Nephron progenitor cell (in vitro differentiated cells): ENCODE results near the gene UEVLD.
"Not testable (repeated sequence)": the region's sequence is repeated elsewhere in the genome, so short reads cannot be mapped to it uniquely, and the experiment has no call there.

ENCODE experiments used
- DNase-seq: peaks from one replicate; pipeline ENCODE4 v3.0.0; 2021
- H3K27ac Mint-ChIP-seq: 2 replicates; pipeline ENCODE4 v1.8.0; 2021; ENCODE audit warnings: mild to moderate bottlenecking, moderate library complexity, mixed read lengths
- H3K27me3 Mint-ChIP-seq: 2 replicates; pipeline ENCODE4 v1.8.0; 2021; ENCODE audit warnings: mild to moderate bottlenecking, low read depth, mixed read lengths; ENCODE audit not compliant: poor library complexity
- H3K36me3 Mint-ChIP-seq: 2 replicates; pipeline ENCODE4 v1.8.0; 2021; ENCODE audit warnings: low read depth, mixed read lengths
- H3K4me1 Mint-ChIP-seq: 2 replicates; pipeline ENCODE4 v1.8.0; 2021; ENCODE audit warnings: mixed read lengths
- H3K4me3 Mint-ChIP-seq: 2 replicates; pipeline ENCODE4 v1.8.0; 2021; ENCODE audit warnings: mild to moderate bottlenecking, moderate library complexity, mixed read lengths
- H3K9me3 Mint-ChIP-seq: 2 replicates; pipeline ENCODE4 v1.8.0; 2021; ENCODE audit warnings: mild to moderate bottlenecking, moderate library complexity, mixed read lengths
- CTCF ChIP-seq: fragments of 200-600 bp; sonication (generic); IDR thresholded peaks from 2 replicates; pipeline ENCODE4 v1.5.0; 2021; ENCODE audit warnings: antibody characterized with exemption

The UEVLD gene

GRCh38 chr11:18594999-18595749 lies 6.6 kb upstream of the UEVLD start:
- peaks cover 5% of the 10 kb centered on the region for H3K4me1 Mint-ChIP-seq
- no peak for DNase-seq
- no peak for TF ChIP-seq CTCF
- no peaks in the 10 kb centered on the region for H3K9me3 Mint-ChIP-seq
- peaks cover 40% of the 10 kb centered on the region for H3K36me3 Mint-ChIP-seq
- no peak overlapping the region for H3K4me3 Mint-ChIP-seq
- H3K27me3 Mint-ChIP-seq: no peaks in the 10 kb centered on the region
- no peak overlapping the region for H3K27ac Mint-ChIP-seq

- H3K9me3 Mint-ChIP-seq, DNase-seq, H3K4me3 Mint-ChIP-seq, H3K27ac Mint-ChIP-seq, H3K4me1 Mint-ChIP-seq, H3K27me3 Mint-ChIP-seq: not testable (repeated sequence)
- H3K36me3 Mint-ChIP-seq: peaks cover 40% of the 10 kb centered on the region
Measured at GRCh38 chr11:18594088-18594487, 5.6 kb upstream of the UEVLD start.

GRCh38 chr11:18590571-18590970 lies 2.0 kb upstream of the UEVLD start:
- peaks cover 5% of the 10 kb centered on the region for H3K4me1 Mint-ChIP-seq
- no peak for TF ChIP-seq CTCF
- no peak overlapping the region for H3K4me3 Mint-ChIP-seq
- no peaks in the 10 kb centered on the region for H3K9me3 Mint-ChIP-seq
- no peaks in the 10 kb centered on the region for H3K27me3 Mint-ChIP-seq
- no peak for DNase-seq
- no peak overlapping the region for H3K27ac Mint-ChIP-seq
- peaks cover 13% of the 10 kb centered on the region for H3K36me3 Mint-ChIP-seq

- H3K36me3 Mint-ChIP-seq: peaks cover 10% of the 10 kb centered on the region
- no peaks in the 10 kb centered on the region for H3K27me3 Mint-ChIP-seq
- H3K4me3 Mint-ChIP-seq: no peak overlapping the region
- H3K4me1 Mint-ChIP-seq: no peaks in the 10 kb centered on the region
- no peaks in the 10 kb centered on the region for H3K9me3 Mint-ChIP-seq
- no peak overlapping the region for H3K27ac Mint-ChIP-seq
- TF ChIP-seq CTCF: no peak
- no peak for DNase-seq
Measured at GRCh38 chr11:18581825-18582224, 6.7 kb downstream of the UEVLD start.

- H3K27me3 Mint-ChIP-seq: no peaks in the 10 kb centered on the region
- no peaks in the 10 kb centered on the region for H3K4me1 Mint-ChIP-seq
- H3K9me3 Mint-ChIP-seq: no peaks in the 10 kb centered on the region
- no peak for TF ChIP-seq CTCF
- no peak overlapping the region for H3K4me3 Mint-ChIP-seq
- no peak for DNase-seq
- H3K36me3 Mint-ChIP-seq: peaks cover 14% of the 10 kb centered on the region
- no peak overlapping the region for H3K27ac Mint-ChIP-seq
Measured at GRCh38 chr11:18580113-18580766, 8.3 kb downstream of the UEVLD start.

- Mint-ChIP-seq H3K4me1 (no peaks in the 10 kb centered on the region), H3K4me3 (no peak overlapping the region), H3K27ac (no peak overlapping the region), H3K27me3 (no peaks in the 10 kb centered on the region), H3K9me3 (no peaks in the 10 kb centered on the region), H3K36me3 (peaks cover 14% of the 10 kb centered on the region)
- DNase-seq: no peak
- no peak for TF ChIP-seq CTCF
Measured at GRCh38 chr11:18578975-18579598, 9.4 kb downstream of the UEVLD start.
